ENCODE measurements around the gene KLHL42. TPM values are rescaled to one million over a fixed set of nuclear protein-coding genes. Genes with fewer than 3 reads are reported as not detected.
A peak's percentile ranks its signal among the peaks of the same experiment; 100 is the strongest.

KLHL42 gene
- total and polyA plus RNA-seq, 9 of the 15 experiments (the other 6 are each of a cell fraction or from before 2014, with no cell fraction given) = 1.5 to 11.8 (median 9.6) TPM

DNA sequence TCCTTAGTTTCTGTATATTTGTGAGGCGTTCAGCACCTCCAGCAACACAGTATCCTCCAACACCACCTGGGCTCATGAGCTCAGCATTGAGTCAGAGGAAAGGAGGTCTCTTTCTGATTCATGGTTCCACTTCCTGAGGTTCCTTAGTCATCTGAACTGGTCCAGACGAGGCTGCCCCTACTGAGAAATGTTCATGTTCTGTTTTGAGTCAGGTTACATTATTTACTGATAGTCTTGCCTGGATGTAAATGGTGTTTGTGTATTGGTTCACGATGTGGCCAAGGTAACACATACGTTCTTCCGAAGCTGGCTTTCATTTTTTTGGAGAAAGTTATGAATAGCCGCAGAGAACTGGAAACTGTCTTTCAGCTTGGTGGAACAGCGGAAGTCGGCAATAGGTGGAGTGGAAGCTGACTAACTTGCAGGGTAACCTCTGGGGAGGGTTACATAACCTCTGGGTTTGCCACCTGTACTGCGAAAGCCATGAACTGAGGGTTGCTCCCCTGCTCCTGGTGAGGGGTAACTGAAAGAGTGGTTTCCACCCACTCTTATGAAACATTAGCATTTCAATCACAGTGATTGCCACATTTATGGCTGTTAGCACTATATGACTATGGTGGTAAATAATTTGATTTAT, 42.2 kb downstream of the KLHL42 start (continued):
- TF ChIP-seq MAFK (IDR thresholded peaks at IDR 0.05; ENCODE audit: low read length) = no peak
- TF ChIP-seq ZKSCAN8 (CRISPR knock-in tag; IDR thresholded peaks at IDR 0.05) = no peak
- TF ChIP-seq ATF3 (IDR thresholded peaks at IDR 0.05) = peak; percentile 75
- no peak for TF ChIP-seq ATF3 (CRISPR knock-in tag; conservative IDR thresholded peaks at IDR 0.05)
- no peak for TF ChIP-seq PHF20 (IDR thresholded peaks at IDR 0.05; ENCODE audit: partially characterized antibody)
- no peak for TF ChIP-seq ETV6 (IDR thresholded peaks at IDR 0.05; ENCODE audit: borderline replicate concordance in 1 of 2, low read depth in 2 of 2, low read length in 1 of 2)
- TF ChIP-seq ETV6 (CRISPR knock-in tag; IDR thresholded peaks at IDR 0.05; ENCODE audit: borderline replicate concordance) = no peak
- no peak for TF ChIP-seq TAF15 (IDR thresholded peaks at IDR 0.05; ENCODE audit: low read depth, low read length)
- no peak for TF ChIP-seq MCM5 (IDR thresholded peaks at IDR 0.05; ENCODE audit: low read depth)
- TF ChIP-seq POLR2G (IDR thresholded peaks at IDR 0.05; ENCODE audit: low read depth, low read length) = no peak
- TF ChIP-seq RBM17 (IDR thresholded peaks at IDR 0.05; ENCODE audit: borderline replicate concordance, low read depth, low read length) = no peak
- no peak for TF ChIP-seq ZNF436 (CRISPR knock-in tag; IDR thresholded peaks at IDR 0.05)
- TF ChIP-seq, protein P1, sequence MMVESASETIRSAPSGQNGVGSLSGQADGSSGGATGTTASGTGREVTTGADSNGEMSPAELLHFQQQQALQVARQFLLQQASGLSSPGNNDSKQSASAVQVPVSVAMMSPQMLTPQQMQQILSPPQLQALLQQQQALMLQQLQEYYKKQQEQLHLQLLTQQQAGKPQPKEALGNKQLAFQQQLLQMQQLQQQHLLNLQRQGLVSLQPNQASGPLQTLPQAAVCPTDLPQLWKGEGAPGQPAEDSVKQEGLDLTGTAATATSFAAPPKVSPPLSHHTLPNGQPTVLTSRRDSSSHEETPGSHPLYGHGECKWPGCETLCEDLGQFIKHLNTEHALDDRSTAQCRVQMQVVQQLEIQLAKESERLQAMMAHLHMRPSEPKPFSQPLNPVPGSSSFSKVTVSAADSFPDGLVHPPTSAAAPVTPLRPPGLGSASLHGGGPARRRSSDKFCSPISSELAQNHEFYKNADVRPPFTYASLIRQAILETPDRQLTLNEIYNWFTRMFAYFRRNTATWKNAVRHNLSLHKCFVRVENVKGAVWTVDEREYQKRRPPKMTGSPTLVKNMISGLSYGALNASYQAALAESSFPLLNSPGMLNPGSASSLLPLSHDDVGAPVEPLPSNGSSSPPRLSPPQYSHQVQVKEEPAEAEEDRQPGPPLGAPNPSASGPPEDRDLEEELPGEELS (CRISPR knock-in tag; IDR thresholded peaks at IDR 0.05; ENCODE audit: borderline replicate concordance) = no peak
- TF ChIP-seq, protein P2, sequence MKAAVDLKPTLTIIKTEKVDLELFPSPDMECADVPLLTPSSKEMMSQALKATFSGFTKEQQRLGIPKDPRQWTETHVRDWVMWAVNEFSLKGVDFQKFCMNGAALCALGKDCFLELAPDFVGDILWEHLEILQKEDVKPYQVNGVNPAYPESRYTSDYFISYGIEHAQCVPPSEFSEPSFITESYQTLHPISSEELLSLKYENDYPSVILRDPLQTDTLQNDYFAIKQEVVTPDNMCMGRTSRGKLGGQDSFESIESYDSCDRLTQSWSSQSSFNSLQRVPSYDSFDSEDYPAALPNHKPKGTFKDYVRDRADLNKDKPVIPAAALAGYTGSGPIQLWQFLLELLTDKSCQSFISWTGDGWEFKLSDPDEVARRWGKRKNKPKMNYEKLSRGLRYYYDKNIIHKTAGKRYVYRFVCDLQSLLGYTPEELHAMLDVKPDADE (conservative IDR thresholded peaks at IDR 0.05; ENCODE audit: control insufficient read depth, low read depth, low read length) = no peak
- no peak for TF ChIP-seq TAL1 (IDR thresholded peaks at IDR 0.05)
- 0 out of 2 replicates have a peak, but pooled peaks have one; percentile 6 for TF ChIP-seq CREM (IDR thresholded peaks at IDR 0.05; ENCODE audit: low read depth)
- 0 out of 2 replicates have a peak, but pooled peaks have one; percentile 6 for TF ChIP-seq CBFA2T2 (conservative IDR thresholded peaks at IDR 0.05)
- TF ChIP-seq KDM2B (CRISPR knock-in tag; IDR thresholded peaks at IDR 0.05) = no peak
- TF ChIP-seq JUND (IDR thresholded peaks at IDR 0.05; ENCODE audit: borderline replicate concordance, low read depth, low read length) = peak; percentile 50; the same call in 1 of the 2 replicates
- TF ChIP-seq JUND (tag; IDR thresholded peaks at IDR 0.05; ENCODE audit: borderline replicate concordance, low read depth, low read length) = no peak
- TF ChIP-seq SMARCE1 (IDR thresholded peaks at IDR 0.05) = no peak
- TF ChIP-seq FOSL1 (tag; conservative IDR thresholded peaks at IDR 0.05) = peak; percentile 86
- TF ChIP-seq GTF2E2 (tag; IDR thresholded peaks at IDR 0.05) = no peak
- TF ChIP-seq HCFC1 (IDR thresholded peaks at IDR 0.05; ENCODE audit: low read depth, low read length) = no peak
- no peak for TF ChIP-seq HEY1 (CRISPR knock-in tag; IDR thresholded peaks at IDR 0.05; ENCODE audit: borderline replicate concordance)
- TF ChIP-seq ZNF778 (CRISPR knock-in tag; IDR thresholded peaks at IDR 0.05) = no peak

Data from K562 (cell line).